ENCODE measurements around the gene SULT1A3.

- peak; percentile 98 for TF ChIP-seq CTCF (IDR thresholded peaks at IDR 0.05; ENCODE audit: low read depth, low read length, poor library complexity, severe bottlenecking)
- TF ChIP-seq EZH2phosphoT487 (IDR thresholded peaks at IDR 0.05; ENCODE audit: borderline replicate concordance, low read length): no peak
Observed at GRCh38 chr16:30186782-30187555, 12.1 kb upstream of the SULT1A3 start.

Data from DOHH2 (cell line).